DMS114 treated with DMSO at 0.1 percent for 48 hours (cell line): ENCODE measurements around the gene P2RX3.

Experiments
- DNase-seq: peaks from one replicate; lab custom pipeline; 2025; ENCODE audit not compliant: unreplicated experiment; lab: John Stamatoyannopoulos, UW

Gene P2RX3

GRCh38 chr11:57368106-57368844 lies 30.1 kb downstream of the P2RX3 start:
- DNase-seq, result no peak

- DNase-seq, result no peak
These were observed 30.7 kb downstream of the P2RX3 start for GRCh38 chr11:57368845-57369232.

- no peak for DNase-seq
These were observed 32.1 kb downstream of the P2RX3 start for GRCh38 chr11:57370251-57370650.

GRCh38 chr11:57370941-57371340 lies 32.8 kb downstream of the P2RX3 start:
- no peak for DNase-seq

DNA sequence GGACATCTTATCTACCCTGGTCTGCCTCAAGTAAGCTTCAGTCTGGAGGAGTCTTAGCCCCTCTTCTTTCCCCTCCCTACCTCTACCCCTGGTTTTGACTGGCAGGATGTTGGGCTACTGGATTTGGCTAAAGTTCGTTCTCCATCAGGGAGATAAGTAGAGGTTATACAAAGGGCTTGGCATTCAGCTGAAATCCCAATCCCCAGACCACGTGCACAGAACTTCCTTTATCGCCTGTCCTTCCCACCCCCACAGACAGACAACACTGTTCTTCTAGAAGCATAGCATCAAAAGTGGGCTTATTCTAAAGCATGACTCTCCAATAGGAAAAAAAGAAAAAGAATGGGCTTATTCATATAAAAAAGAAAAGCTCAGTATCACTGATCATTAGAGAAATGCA lies 35.0 kb downstream of the P2RX3 start:
- no peak for DNase-seq

DNA sequence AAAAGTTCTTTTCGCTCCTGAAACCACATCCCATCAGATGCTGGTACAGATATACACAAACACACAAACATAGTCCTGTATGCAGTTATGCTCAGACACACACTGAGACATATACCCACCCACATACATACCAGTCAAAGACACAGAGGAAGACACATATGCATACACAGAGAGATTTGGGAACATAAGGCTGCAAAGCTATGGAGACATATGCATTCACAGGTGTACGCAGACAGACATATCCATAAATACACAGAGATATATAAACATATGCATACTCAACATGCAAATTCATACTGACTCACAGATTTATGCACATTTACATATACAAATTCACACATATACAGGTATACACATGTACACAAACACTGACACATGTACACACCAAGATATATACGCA lies 36.8 kb downstream of the P2RX3 start:
- no peak for DNase-seq

DNA sequence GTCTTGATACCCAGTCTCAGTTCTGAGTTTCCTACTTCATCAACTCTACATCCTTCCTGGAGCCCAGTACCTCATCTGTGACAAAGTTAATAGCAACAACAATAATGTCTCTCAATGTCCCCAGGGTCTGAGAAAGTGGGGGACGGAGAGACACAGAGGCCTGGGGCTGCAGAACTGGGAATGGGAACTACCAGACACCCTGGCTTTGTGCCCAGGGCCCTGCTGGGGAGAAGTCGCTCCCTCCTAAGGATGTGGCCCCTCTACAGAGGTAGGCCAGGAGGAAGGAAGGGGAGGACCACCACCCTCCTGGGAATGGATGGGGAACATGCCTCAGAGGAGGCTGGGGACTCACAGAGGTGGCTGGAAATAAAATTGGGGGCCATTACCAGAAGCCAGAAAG lies 37.3 kb downstream of the P2RX3 start:
- no peak for DNase-seq

DNA sequence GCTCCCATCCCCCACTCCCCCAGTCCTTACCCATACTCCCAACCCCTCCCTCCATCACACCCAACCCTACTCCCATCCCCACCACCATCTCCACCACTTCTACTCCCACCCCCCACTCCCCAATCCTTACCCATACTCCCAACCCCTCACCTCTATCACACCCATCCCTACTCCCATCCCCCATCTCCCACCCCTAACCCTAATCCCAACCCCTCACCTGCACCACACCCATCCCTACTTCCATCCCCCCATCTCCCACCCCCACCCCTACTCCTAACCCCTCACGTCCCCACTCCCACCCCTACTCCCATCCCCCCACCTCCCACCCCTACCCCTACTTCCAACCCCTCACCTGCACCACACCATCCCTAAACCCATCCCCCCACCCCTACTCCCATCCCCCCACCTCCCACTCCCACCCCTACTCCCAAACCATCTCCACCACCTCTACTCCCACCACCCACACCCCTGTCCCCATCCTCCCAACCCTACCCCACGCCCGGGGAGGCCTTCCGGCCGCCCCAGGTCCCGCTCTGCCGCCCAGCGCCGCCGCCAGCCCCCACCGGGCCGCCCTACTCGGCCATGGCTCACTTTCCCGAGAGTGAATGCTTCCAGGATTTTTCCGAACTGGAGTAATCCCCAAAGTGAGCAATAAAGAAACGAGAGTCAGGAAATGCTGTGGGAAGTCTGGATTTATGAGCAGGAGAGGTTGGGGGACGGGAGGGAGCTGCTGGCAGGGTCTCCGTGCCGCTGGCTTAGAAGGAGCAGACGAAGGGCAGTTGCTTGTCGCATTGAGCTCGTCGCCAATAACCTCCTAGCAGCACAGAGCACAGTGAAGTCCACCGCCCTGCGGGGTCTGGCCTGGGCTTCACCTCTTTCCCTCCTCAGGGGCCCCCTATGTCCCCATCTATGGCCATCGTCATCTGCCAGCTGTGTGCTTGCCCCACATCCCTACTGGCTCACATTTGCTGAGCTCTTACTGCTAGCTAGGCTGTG lies 38.2 kb downstream of the P2RX3 start:
- DNase-seq, result no peak

DNA sequence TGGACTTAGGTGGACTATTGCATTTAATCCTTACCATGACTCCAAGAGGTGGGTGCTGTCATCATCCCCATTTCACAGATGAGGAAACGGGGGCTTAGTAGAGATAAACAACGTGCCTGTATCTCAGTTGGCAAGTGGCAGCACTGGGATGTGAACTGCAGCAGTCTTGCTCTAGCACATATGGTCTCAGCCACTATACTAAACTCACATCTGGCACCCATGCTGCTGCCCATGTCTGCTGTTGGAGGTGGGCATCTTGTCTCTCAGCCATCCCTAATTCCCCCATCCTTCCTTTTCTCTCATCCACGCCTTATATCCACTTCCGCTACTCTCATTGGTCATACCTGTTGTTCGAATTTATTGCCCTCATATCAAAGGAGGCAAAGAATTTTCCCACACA lies 39.0 kb downstream of the P2RX3 start:
- DNase-seq, result no peak

GRCh38 chr11:57378186-57378585 lies 40.0 kb downstream of the P2RX3 start:
- DNase-seq, result no peak

- no peak for DNase-seq
These were observed 41.6 kb downstream of the P2RX3 start for GRCh38 chr11:57379732-57380131.

DNA sequence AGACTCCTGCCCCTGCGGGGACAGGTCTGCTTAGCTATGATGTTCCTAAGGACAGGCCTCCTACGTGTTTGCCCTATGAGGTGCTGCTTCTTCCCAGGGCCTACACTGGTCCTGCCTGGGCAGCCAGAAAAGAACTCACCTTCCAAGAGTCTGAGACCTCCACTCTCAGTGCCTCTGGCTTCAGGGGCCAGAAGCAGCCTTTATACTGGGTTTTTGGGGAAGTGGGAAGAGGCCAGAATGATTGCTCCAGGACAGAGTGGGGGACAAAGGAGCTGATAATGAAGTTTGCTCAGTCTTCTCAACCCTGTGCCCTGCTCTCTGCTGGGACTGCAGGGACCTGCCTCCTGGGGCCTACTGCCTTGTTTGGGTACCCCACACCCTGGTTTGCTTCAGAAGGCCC lies 42.8 kb downstream of the P2RX3 start, which contains the start of gene PRG3:
TSS of gene PRG3 (minus strand) at position 176 of the 400 bp plus-strand sequence. CDS start 442 bp downstream, outside the sequence.
- DNase-seq, result no peak

GRCh38 chr11:57386178-57386940 lies 48.2 kb downstream of the P2RX3 start:
- no peak for DNase-seq

- no peak for DNase-seq
These were observed 49.3 kb downstream of the P2RX3 start for GRCh38 chr11:57387289-57388030.

GRCh38 chr11:57390535-57390934 lies 52.4 kb downstream of the P2RX3 start, which contains the start of gene PRG2:
Gene PRG2 (minus strand): TSS chr11:57390650. CDS start chr11:57389944, 706 bp downstream.
- no peak for DNase-seq

DNA sequence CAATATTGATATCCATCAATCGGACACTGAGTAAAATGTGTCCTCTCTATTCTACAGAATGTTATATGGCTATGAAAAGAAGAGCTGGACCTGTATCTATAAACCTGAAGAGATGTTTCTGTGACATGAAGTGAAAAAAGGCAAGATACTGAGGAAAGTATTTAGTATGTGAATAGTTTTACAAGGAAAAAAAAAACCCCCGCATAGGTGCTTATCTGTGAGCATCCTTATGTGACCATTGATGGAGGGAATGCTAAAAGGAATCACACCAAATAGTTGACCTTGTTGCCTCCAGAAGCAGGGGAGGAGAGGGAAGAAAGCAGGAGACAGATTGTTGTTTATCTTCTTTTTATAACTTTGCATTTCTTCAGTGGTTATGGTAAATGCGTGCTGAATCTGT lies 53.0 kb downstream of the P2RX3 start:
- no peak for DNase-seq

DNA sequence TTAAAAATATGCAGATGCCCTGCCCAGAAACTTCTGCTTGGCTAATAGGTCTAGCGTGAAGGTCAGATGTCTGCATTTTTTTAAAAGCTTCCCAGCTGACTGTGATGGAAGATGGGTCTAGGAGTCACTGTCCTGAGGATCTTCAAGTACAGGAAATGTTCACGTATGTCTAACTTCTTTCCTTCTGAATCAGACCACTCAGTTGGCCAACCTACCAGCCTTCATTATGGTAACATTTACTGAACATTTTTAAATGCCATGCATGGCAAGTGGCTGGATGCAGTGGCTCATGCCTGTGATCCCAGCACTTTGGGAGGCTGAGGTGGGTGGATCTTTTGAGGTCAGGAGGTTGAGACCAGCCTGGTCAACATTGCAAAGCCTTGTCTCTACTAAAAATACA lies 53.4 kb downstream of the P2RX3 start:
- DNase-seq, result no peak

DNA sequence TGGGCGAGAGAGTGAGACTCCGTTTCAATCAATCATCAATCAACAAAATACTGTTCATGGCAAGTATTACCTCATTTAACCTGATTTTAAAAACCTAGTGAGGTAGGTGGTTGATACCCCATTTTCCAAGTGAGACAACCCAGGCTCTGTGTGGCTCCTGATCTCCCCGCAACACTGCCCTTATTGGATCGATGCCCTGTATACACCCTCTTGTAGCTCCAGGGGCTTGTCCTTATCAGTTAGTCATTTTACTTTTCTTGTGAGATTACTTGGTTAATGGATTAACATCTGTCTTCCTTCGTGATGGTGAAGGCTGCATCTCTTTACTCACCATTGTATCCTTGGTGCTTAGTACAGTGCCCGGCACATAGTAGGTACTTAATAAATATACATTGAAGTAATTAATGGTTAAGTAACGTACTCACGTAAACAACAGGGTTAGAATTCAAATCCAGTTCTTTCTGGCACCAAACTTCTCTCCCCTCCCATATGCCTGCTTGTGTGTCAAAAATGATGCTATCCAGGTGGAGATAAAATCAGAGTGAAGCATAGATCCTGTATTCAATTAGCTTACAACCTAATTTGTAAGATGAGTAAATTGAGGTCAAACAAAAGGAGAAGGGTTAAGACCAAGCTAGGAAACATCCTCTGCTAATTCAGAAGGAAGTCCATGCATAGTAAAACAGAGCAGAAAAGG lies 54.1 kb downstream of the P2RX3 start:
- no peak for DNase-seq

DNA sequence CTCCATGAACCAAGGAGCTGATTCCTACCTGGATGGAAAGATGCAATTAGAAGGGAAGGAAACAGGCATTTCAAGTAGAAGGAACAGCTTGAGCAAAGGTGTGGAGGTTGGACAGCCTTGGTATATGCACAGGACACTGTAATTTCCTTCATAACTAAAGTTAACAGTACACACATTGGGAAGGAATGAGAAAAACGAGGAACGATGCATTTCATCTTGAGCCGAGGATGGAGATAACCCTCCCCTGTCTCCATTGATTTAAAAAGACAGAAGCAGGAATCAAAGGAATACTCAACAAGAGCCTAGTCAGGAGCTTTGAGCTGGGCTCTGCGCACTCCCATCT lies 54.6 kb downstream of the P2RX3 start:
- DNase-seq, result no peak
